GM18520 (cell line): ENCODE results near the gene TCP11.

ENCODE experiments used
- ATAC-seq: cut with Tn5 transposase; IDR thresholded peaks from one replicate; pipeline ENCODE4 v1.9.1; 2021; ENCODE audit not compliant: unreplicated experiment

TCP11 gene

DNA sequence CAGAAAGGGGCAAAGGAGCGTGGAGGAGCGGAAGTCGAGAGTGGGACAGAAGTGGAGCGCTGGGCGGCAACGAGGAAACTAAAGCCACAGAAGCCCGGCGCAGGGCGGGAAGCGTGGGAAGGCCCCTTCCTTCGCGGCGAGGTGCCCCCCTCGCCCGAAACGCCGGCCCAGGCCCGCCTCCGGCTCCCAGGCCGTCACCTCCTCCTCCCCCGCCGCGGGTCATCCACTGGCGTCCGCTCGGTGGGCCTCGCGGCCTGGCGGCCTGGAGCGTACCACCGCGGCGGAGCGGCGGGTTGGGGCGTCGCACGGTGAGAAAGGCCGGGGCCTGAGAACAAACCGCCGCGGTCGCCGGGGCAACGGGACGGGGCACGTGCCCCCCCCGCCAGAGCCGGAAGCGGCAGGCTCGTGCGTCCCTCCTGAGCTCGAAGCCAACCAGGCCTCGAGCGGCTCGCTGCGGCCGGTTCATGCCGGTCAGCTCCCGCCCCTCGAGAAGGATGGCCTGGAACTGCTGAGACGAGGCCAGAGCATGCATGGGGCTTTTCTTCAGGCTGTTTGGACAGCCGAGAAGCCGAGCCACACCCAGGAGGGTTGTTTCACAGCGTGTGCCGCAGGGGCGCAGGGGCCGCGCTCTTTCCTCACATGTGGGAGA lies at the start of gene TCP11:
TCP11 (minus strand) TSS at position 333 of the 649 bp plus-strand sequence. CDS start 469 bp downstream, outside the sequence.
- no peak for ATAC-seq

DNA sequence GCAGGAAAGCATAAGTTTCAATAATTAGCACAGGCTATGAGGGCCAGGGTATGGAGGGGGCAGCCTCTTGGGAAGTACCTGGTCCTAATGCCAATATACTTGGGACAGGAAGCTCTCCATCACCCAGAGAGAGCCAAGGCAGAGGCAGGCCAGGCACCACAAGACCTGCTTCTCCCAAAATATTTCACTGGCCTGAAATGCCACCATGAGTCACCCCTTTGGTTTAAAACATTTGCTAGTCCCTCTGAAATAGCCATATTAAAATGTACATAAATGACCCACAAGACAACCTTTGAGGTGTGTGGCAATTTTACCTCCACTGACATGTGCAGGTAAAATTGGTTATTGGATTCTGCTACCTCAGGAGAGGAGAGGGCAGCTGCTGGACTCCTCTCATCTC lies 49.2 kb upstream of the TCP11 start:
- no peak for ATAC-seq

DNA sequence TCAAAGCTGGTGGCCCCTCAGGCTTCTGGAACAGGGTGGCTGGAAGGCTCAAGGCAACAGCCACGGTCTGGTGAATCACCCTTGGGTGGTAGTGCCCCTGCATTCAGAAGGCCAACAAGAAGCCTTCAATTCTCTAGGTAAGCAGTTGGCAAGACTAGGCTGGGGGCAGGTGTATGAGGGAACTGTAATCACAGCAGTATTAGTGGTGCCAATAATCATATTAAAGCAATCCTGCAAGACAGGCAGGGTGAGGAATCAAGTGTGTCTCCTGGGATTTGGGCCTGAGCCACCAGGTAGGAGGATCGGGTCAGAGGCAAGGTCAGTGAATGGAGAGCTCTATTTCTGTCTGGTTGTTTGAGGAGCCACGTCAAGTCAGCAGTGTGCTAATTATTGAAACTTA lies 47.7 kb upstream of the TCP11 start:
- ATAC-seq = no peak

DNA sequence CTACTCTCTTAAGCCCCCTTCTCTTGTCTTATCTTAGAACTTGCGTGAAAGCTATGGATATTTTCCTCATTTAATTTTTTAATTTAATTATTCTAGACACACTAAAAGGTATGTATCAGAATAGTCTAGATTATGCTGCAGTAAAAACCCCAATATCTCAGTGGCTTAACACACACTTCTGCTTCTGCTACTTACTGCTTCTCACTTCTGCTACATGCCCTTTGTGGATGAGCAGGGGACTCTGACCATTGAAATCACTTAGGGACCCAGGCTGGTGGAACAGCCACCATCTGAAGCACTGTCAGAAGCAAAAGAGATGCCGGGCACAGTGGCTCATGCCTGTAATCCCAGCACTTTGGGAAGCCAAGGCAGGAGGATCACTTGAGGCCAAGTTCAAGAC lies 45.4 kb upstream of the TCP11 start:
- ATAC-seq = no peak

DNA sequence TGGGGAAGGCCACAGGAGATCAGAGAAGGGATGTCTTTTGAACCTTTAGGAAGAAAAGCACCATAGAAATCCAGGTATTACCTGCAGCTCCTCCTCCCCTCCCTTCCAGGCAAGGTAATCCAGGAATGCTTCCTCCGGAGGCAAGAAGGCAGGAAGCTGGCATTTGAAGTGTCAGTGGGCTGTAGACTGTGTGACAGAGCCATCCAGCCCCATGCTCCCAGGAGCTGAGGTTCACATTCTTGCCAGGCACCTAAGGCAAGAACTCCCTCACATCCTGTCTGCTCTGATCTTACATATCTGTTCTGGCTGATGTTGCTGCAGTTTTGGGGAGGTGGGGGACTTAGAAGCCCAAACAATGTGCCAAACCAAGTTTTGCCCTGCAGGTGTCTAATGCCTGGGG lies 44.8 kb upstream of the TCP11 start:
- no peak for ATAC-seq

DNA sequence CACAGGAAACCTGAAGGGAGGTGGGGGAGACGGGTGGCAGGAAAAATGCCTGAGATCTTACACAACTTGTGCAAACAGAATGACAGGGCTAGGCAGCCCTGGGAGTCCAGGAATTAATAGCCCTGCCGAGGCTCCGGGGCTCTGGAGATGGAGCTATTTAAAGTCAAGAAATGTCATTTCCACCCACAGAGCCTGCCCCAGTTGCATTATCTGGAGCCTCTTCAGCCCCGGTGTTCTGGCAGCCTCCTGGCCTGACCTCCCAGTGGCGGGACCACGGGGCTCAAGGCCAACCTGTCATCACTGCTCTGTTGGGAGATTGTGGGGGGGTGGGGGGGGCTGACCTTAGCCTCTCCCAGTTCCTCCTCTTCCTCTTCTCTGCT lies 44.2 kb upstream of the TCP11 start:
- no peak for ATAC-seq

DNA sequence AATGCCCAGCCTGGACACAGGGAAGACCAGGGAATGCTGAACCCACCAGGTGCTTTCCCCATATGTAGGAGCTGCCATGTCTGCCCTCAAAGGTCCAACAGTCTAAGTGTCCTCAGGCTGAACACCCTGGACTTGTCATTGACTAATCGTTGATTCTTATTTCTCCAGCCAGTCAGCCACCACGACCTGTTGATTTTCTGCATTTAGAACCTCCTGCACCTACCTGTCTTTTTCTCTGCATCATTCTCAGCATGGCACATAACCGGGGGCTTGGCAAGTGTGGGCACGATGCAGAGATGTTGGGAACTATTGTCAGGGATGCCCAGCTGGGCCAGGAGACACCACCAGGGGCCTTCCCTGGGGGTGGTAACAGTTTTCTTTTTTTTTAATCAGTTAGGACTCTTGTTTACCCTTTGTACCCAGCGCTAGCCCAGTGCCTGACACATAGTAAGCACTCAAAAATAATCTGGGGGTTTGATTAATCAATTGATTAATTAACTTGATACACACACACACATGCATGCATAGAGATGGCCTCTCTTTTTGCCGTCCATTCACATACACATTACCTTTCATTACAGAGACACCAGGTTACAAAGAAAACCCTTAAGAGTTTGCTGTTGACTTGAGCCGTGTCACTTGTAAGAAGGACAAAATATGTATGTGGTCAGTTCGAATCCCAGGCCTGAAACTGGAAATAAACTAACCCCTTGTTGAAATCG lies 43.6 kb upstream of the TCP11 start:
- no peak for ATAC-seq

DNA sequence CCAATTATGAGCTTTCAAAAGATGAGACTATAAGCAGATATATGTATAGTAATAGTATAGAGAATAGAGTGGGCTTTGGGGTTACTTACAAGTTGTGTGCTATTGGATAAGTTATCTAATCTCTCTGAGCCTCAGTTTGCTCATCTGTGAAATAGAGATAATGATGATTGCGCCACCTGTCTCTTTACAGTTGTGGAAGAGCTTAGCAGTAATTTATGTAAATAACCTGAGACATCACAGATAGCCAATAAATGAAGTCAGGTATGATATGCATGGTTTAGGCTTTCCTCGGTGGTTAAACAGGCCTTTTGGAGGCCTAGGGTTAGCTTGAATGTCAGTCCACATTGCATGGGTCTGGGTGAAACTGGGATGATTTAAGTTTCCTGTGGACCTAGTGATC lies 42.8 kb upstream of the TCP11 start:
- no peak for ATAC-seq

DNA sequence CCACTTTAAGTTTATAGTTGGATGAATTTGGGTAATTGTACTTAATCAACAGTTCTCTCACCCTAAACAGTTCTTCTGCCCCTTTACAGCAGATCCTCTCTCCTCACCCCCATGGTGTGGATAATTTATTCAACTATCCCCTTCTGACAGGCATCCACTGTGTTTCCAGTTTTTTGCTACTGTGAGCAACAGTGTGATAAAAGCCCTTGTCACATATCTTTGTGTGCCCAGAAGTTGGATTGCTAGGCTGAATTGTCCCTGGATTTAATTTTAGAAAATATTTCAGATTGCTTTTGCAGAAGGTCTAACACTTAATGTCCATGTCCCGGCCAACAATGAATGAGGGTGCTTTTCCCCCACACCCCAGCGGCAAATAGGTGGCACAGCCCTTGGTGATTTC lies 42.1 kb upstream of the TCP11 start:
- ATAC-seq = no peak

DNA sequence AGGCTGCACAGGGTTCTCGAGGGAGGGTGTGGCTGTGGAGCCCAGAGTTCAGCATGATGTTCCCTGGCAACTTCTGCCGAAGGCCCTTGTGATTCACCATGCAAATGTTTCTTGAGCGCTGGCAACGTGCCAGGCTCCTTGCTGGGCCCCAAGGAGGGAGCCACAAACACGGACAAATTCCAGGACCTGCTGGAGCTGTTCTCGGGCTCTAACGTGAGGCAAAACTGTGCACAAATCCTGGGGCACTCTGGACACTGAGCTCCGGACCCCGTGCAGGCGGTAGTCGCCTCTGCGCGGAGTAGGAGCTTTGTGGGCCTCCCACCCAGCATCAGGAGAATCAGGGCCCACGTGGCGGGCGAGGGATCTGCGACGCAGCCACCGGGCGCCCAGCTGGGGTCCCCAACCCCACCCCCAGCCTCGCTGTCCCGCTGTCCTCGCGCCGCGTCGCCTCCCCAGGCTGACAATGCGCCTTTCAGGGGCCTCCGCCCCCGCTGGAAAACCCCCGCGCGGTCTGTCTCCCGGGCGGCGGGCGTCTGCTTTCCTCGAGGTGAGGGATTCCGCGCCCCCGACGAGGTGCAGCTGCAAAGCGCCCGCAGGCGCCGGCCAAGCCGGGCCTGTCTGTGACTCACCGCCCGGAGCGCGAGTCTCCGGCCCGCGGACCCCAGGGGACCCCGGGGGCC lies 40.9 kb upstream of the TCP11 start:
- ATAC-seq = no peak

DNA sequence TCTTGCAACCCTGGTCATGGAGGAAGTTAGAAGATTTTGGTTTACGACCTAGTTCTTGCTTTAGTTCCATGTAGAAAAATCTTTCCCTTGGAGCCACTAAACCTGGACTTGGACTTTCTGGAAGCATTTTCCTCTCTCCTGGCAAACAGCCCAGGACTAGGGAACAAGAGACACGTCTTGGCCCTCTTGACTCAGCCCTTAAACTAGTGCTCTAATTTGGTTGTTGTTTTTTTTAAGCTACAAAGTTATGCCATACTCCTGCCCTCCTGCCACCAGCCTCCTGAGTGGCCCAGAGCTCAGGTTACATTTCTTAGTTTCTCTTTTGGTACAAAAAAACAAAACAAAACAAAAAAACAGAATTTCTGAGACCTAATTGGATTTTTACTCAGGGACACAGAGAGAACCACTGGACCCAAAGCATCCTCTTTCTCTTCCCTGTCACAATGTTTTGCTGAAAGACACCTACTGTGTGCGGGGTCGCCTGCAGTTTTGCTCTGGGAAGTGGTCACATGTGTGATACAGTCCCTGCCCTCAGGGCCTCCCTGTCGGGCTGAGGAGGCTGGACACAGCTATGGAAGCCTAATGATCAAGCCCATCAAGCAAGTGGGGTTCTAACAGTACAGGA lies 40.3 kb upstream of the TCP11 start:
- ATAC-seq = no peak

DNA sequence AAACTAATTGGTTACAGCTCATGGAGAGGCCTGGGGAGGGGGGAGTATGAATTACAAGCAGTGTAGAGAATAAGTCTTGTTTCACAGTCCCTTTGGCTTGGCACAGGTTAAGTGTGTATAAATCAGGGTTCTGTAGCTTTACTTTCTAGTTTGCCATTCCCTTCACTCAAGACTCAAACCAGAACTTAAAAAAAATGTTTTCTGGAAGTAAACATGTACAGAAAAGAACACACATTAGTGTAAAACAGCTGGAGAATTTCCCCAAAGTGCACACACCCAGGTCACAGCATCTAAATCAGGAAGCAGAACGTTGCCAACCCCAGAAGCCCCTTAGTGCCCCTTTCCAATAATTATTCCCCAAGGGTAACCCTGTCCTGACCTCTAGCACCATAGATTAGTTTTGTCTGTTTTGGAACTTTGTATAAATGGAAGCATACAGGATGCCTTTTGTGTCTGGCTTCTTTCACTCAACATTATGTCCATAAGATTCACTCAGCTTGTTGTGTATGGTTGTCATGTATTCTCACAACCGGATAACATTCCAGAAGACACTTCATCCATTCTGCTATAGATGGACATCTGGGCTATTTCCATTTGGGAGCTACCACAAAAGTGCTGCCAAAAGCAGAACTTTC lies 38.9 kb upstream of the TCP11 start:
- ATAC-seq = no peak

DNA sequence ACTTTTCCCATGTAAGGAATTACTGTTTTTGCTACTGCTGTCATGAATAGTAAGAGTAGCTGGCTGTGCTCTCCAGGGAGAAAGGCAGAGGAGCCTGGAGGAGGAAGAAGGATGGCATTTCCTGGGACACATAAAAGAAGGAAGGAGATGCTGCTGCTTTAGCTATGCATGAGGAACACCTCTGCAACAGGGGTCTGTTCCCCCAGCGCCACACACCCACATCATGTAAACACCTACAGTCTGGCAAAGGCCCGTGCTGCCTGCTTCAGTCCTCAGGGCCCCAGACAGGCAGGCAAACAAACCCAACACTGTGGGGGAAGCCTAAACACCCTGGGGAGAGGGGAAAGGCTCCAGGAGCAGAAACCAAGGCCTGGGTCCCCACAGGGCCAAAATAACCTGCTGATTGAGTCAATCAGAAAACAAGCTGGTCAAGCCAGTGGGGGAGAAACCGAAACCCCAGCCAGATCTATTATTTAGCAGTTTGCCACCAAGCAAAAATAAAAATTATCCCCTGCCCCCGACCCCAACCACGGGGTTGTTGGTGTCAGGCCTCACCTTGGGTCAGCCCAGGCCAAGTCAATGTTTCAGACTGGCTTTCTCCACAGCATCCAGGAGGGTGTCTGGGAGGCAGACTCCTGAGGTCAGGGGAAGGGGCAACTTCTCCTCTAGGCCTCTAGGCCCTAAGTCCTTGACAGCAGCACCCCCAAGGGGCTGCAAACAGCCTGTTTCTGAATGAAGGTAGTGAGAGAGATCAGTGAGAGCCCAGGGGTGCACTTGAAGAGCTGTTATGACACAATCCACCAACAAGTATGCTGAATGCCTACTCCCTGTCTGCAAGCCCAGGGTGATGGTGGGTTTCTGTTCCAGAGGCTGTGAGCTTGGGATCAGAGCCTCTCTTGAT lies 38.0 kb upstream of the TCP11 start:
- no peak for ATAC-seq

DNA sequence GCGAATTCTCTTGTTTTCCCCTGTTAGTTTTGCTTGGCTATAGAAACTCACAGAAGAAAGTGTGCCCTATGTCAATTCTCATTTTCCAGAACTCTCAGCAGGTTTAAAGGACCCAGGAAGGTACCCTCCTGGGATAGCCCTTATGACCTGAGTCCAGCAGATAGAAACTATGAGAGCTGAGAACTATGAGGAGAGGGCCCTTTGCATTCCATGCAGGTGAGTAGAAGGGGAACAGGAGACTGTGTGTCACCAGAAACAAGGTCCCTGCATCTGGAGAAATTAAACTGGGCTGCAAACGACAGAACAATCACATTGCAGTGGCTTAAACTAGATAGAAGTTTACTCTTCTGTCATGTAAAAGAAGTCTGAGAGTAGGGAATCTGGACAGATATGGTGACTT lies 36.9 kb upstream of the TCP11 start:
- no peak for ATAC-seq

DNA sequence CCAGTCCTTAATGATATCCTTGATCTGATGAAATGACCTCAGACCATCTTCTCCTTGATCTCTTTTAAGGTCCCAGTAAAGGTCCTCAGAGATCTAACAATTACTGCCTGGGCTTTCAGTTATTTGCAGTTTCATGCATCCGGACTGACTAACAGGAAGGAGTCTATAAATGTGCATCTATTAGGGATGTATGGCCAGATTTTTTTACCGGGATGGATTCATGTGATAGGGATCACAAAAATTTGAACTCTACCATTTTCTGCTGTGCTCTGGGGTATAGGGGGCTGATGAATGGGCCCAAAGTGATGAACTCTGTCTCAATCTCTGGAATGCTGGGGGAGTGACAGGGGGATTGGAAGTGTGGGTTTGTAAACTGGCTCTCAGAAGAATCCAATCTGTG lies 36.5 kb upstream of the TCP11 start:
- ATAC-seq = no peak

DNA sequence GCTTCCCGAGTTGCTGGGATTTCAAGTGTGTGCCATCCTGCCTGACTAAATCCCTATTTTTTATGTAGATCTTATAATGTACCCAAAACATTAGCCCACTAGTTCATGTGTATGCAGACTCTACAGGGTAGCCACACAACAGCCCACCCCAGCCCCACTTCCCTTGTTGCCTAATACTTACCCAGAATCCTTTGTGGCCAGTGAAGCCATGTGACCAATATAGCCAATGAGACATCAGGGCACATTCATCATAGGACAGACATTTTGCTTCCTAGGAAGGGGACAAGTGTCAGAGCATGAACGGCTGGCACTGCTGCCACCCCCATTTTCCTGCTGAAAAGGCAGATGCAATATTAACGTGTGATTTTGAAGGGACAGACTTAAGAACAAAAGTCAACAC lies 36.0 kb upstream of the TCP11 start:
- ATAC-seq = no peak

DNA sequence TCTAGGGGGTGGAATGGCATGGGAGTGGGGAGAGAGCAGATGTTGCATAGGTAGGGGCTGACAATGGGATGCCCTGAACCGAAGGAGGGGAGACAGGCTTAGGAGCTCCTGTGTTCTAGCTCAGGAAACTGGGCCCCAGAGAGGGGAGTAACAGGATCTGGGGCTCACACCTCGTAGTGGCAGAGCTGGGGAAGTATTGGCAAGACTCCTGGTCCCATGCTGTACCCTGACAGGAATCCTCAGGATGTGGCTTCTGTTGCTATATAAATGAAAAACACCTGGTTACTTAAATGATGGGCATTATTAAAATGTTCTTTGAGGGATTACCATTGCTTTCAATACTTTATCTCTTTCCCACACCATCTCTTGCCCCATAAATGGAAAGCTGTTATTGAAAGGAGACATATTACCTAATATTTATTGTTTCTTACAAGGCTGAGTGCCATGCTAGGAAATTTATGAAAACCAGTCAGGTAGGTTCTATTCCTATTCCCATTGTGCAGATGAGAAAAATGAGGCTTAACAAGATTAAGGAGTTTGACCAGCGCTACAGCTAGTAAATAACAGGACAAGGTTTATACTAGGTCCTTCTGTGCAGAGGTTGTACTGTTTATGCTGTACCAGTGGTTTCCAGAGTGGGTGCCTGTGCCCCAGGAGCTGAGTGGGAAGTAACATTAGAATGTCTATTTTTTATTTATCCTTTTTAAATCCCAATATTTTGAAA lies 35.3 kb upstream of the TCP11 start:
- ATAC-seq = no peak

DNA sequence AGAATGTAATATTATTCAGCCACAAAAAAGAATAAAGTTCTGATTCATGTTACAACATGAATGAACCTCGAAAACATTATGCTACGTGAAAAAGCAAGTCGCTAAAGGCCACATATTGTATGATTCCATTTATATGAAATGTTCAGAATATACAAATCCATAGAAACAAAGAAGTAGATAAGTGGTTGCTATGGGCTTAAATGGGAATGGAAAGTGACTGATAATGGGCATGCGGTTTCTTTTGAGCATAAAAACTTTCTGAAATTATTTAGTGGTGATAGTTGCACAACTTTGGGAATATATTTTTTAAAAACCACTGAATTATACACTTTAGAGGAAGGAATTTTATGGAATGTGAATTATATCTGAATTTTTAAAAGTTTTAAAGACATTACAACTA lies 33.4 kb upstream of the TCP11 start:
- ATAC-seq = no peak

DNA sequence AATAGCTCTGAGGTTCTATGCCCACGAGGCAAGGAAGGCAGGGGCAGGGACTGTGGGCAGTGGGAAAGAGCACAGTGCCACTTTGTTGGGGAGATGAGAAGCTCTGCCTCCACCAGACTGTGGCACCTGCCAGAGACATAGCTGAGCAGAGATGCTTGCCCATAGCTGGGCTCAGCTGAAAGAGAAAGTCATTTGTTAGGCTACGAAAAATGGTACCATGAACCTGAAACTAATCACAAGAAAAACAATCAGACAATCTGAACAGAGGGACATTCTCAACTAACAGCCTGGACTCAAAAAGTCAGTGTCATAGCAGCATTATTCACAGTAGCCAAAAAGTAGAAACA lies 32.9 kb upstream of the TCP11 start:
- ATAC-seq = no peak
